ENCODE data around the gene TMEM203. TPM values are rescaled to one million over a fixed set of nuclear protein-coding genes. Genes with fewer than 3 reads are reported as not detected.

Gene TMEM203
- total and polyA plus RNA-seq, 8 donors = 9.7 to 22.8 (median 13.7) TPM

DNA sequence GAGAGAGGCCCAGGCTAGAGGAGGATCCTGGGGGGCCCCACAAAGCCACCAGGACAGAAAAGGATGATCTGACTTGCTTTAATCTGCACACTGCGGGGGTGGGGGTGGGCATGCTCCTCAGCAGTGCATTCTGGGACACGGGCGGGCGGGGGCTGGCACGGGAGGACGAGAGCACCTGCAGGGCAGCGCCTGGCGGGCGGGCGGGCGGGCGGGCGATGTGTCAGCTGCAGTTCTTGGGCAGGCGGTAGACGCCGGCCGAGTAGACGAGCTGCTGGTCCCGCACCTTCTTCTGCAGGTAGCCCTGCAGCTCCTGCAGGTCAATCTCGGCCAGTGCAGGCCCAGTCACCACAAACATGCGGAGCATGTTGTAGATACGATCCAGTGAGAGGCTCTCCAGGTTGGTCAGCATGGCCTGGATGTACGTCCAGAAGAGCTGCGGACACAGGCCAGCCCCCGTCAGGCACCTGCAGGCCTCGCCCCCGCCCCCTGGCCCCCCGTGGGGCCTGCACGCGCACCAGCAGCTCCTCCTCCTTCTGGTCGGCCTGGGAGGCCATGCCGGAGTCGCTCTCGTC lies 30.6 kb downstream of the TMEM203 start:
- WGBS, 2 donors = 52 to 63% methylated on average over 31 to 34 of the region's 34 CpGs
- peaks cover 0 to 4% (median 2%) of the 10 kb centered on the region in 3 donors for H3K36me3 ChIP-seq
- no peak for FAIRE-seq
- H3K27me3 ChIP-seq = no peaks in the 10 kb centered on the region
- intact Hi-C loops (cut with DNase I) = no loop called here
- H3K4me3 ChIP-seq = no peak overlapping the region
- no peak for DNase-seq
- H3K4me1 ChIP-seq = peaks cover 1 to 3% (median 3%) of the 10 kb centered on the region in 3 donors
- TF ChIP-seq, protein P1, sequence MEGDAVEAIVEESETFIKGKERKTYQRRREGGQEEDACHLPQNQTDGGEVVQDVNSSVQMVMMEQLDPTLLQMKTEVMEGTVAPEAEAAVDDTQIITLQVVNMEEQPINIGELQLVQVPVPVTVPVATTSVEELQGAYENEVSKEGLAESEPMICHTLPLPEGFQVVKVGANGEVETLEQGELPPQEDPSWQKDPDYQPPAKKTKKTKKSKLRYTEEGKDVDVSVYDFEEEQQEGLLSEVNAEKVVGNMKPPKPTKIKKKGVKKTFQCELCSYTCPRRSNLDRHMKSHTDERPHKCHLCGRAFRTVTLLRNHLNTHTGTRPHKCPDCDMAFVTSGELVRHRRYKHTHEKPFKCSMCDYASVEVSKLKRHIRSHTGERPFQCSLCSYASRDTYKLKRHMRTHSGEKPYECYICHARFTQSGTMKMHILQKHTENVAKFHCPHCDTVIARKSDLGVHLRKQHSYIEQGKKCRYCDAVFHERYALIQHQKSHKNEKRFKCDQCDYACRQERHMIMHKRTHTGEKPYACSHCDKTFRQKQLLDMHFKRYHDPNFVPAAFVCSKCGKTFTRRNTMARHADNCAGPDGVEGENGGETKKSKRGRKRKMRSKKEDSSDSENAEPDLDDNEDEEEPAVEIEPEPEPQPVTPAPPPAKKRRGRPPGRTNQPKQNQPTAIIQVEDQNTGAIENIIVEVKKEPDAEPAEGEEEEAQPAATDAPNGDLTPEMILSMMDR (IDR thresholded peaks at IDR 0.05) = no peak
- peak in 1 of 4 donors; percentile 3 for ATAC-seq
- H3K9me3 ChIP-seq = no peaks in the 10 kb centered on the region
- H3K27ac ChIP-seq = no peak overlapping the region

DNA sequence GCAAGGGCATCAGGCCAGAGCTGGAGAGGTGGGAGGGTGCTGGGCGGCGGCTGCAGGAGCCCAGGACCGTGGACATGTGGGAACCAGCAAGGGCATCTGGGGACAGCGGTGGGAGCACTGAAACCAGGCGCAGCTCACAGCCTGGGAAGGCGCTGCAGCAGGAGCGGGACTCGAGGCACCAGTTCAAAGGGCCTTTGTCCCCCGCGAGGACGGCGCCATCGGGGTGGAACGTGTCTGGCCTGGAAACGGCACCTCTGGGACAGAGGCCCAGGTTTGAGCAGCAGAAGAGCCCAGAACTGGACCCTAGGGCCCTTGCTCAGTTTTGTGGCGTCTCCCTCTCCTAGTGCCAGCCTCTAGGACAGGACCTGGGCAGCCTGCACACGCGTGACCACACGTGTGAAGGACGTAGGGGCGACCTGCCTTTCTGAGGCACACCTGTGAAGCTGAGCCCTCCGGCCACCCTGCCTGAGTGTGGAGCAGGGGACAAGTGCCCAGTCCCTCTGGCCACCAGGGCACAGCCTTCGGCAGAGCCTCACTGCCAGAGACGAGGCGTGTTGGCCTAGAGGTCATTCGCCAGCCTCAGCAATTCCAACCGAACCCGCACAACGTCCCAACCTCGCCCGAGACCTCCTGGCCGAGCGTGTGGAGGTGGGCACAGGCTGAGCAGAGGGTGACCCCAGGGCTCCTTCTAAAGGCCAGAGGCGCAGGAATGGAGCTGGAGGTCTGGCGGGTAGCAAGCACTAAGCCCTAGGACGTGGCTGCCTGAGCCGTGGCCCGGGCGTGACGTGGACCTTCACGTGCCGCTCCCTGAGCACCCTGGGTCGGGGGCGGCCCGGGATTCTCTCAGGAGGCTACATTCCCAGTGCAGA lies 31.4 kb downstream of the TMEM203 start:
- WGBS, 2 donors = 84 to 89% methylated on average over 45 of the region's 45 CpGs
- Histone ChIP-seq H3K36me3 (no peaks in the 10 kb centered on the region), H3K4me1 (peaks cover 4 to 6% (median 6%) of the 10 kb centered on the region in 3 donors), H3K4me3 (no peak overlapping the region), H3K27me3 (no peaks in the 10 kb centered on the region), H3K27ac (no peak overlapping the region), H3K9me3 (no peaks in the 10 kb centered on the region)
- intact Hi-C loops (cut with DNase I) = no loop called here
- TF ChIP-seq, protein P1 (IDR thresholded peaks at IDR 0.05) = no peak
- ATAC-seq (no peak), FAIRE-seq (no peak), DNase-seq (no peak)

DNA sequence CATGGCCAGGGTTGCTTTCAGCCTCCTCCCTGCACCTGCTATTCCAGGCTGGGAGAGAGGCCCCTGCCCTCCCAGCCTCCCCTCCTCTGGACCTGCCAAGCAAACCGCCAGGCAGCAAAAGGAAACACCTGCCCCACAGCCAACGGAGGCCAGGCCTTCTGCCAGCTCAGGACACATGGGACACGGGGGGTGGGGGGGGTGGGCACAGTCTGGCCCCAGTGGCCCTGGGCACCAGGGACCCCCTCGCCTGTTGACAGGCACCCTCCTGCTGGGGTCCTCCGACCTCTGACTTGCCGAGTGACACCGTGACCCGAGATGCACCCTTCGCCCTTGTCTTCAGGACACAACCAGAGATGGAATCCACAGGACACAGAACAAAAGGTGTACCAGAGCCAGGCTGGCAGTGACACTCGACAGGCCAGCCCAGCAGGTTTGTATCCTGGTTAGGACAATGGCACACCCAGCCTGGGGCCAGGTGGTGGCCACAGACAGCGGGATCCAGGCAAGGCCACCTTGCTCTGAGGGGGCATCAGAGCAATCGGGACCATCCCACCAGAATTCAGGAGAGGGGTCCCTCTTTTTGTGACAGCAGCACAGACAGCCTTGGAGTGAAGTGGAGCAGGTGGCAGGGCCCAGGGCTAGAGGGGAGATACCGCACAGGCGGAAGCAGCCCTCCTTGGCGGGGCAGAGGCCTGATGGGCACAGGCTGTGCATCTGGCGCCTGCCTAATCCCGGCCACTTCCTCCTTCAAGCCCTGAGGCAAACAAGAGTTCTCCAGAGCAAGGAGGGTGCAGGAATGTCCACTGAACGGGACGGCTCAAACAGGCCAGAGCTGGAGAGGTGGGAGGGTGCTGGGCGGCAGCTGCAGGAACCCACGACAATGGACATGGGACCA lies 32.3 kb downstream of the TMEM203 start:
- no peak overlapping the region for H3K27ac ChIP-seq
- ATAC-seq (no peak), DNase-seq (no peak), FAIRE-seq (no peak)
- no peaks in the 10 kb centered on the region for H3K27me3 ChIP-seq
- no peaks in the 10 kb centered on the region for H3K9me3 ChIP-seq
- no peak overlapping the region for H3K4me3 ChIP-seq
- peaks cover 6 to 11% (median 7%) of the 10 kb centered on the region in 3 donors for H3K4me1 ChIP-seq
- TF ChIP-seq, protein P1 (IDR thresholded peaks at IDR 0.05) = no peak
- 62 to 65% methylated on average over 21 of the region's 21 CpGs for WGBS, 2 donors
- no peaks in the 10 kb centered on the region for H3K36me3 ChIP-seq
- intact Hi-C loops (cut with DNase I) = no loop called here

DNA sequence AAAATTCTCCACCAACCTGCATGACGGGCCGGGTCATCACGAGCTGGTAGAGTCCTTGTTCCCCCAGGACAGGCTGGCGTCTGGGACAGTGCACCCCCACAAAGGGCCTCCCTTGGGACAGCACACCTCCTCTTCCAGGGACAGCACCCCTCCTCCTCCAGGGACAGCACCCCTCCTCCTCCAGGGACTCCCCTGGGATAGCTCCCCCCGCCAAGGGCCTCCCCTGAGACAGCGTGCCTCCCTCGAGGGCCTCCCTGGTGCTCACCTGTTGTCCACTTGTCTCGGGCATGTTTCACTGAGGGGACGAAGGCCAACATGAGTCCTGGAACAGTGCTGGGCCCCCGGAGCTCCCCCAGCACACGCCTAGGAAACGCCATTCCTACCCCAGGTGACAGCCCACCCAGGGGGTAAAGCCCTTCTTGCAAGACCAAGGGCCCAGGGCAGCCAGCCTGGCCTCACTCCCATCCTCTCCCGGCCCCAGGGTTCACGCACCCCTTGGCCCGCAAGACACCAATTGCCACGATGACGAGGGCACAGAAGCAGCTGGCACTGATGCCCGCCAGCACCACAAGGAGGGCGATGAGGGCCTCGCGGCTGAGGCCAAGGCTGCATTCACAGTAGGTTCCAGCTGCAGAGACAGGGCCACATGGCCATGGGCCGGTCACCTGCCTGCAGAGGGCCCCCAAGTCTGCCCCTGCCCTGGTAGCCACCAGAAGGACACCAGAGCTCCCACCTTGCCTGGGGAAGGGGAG lies 34.1 kb downstream of the TMEM203 start:
- ATAC-seq (no peak), FAIRE-seq (no peak), DNase-seq (no peak)
- no peak overlapping the region for H3K27ac ChIP-seq
- H3K4me1 ChIP-seq = peaks cover 6 to 14% (median 13%) of the 10 kb centered on the region in 3 donors
- no peaks in the 10 kb centered on the region for H3K36me3 ChIP-seq
- no peak overlapping the region for H3K4me3 ChIP-seq
- intact Hi-C loops (cut with DNase I) = no loop called here
- TF ChIP-seq, protein P1 (IDR thresholded peaks at IDR 0.05) = no peak
- 87 to 88% methylated on average over 22 of the region's 22 CpGs for WGBS, 2 donors
- H3K9me3 ChIP-seq = no peaks in the 10 kb centered on the region
- H3K27me3 ChIP-seq = no peaks in the 10 kb centered on the region
